ENCODE data around the gene PARD3. TPM values are rescaled to one million over a fixed set of nuclear protein-coding genes. Genes with fewer than 3 reads are reported as not detected.

Gene PARD3
- total RNA-seq, 2 donors from 2014 or later: 59.6 to 74.6 TPM

DNA sequence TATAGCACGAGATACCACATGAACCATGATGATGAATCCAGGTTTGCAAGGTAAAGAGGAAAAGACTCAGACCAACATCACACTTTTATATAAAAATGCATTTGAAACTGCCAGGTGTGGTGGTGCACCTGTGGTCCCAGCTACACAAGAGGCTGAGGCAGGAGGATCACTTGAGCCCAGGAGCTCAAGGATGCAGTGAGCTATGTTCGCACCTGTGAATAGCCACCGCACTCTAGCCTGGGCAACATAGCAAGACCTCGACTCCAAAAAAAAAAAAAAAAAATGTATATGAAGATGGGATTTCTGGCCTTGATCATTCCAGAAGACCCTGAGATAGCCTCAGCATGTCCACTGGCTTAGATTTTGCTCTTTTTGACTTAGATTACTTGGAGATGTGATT, 161.6 kb downstream of the PARD3 start:
- peak; percentile 22 for DNase-seq
- H3K27me3 ChIP-seq (ENCODE audit: control insufficient read depth, insufficient read depth, low read length, poor library complexity, severe bottlenecking): no peaks in the 10 kb centered on the region
- no peak overlapping the region for H3K27ac ChIP-seq (ENCODE audit: low read depth, low read length)
- peaks cover 1% of the 10 kb centered on the region for H3K9me3 Mint-ChIP-seq
- H3K9me3 ChIP-seq (ENCODE audit: control insufficient read depth, low read length): no peaks in the 10 kb centered on the region
- WGBS, 2 experiments (ENCODE audit: insufficient coverage in 1 of 2, insufficient read length in 1 of 2): 97 to 100% methylated on average over 3 to 4 of the region's 4 CpGs
- TF ChIP-seq CTCF (conservative IDR thresholded peaks at IDR 0.05): no peak
- peaks cover 14% of the 10 kb centered on the region for H3K4me1 ChIP-seq (ENCODE audit: control insufficient read depth, insufficient read depth, low read length)
- no peaks in the 10 kb centered on the region for H3K27me3 Mint-ChIP-seq (ENCODE audit: insufficient read depth)
- no peak overlapping the region for H3K4me3 Mint-ChIP-seq
- H3K4me3 ChIP-seq (ENCODE audit: low read length): no peak overlapping the region
- peaks cover 2% of the 10 kb centered on the region for H3K36me3 Mint-ChIP-seq (ENCODE audit: low read depth)
- H3K4me1 Mint-ChIP-seq: peaks cover 67% of the 10 kb centered on the region
- H3K9ac ChIP-seq (ENCODE audit: extremely low read depth, low read length, poor library complexity, severe bottlenecking): no peak overlapping the region
- no peaks in the 10 kb centered on the region for H3K36me3 ChIP-seq (ENCODE audit: control insufficient read depth, insufficient read depth, low read length)
- no peak overlapping the region for H3K27ac Mint-ChIP-seq

DNA sequence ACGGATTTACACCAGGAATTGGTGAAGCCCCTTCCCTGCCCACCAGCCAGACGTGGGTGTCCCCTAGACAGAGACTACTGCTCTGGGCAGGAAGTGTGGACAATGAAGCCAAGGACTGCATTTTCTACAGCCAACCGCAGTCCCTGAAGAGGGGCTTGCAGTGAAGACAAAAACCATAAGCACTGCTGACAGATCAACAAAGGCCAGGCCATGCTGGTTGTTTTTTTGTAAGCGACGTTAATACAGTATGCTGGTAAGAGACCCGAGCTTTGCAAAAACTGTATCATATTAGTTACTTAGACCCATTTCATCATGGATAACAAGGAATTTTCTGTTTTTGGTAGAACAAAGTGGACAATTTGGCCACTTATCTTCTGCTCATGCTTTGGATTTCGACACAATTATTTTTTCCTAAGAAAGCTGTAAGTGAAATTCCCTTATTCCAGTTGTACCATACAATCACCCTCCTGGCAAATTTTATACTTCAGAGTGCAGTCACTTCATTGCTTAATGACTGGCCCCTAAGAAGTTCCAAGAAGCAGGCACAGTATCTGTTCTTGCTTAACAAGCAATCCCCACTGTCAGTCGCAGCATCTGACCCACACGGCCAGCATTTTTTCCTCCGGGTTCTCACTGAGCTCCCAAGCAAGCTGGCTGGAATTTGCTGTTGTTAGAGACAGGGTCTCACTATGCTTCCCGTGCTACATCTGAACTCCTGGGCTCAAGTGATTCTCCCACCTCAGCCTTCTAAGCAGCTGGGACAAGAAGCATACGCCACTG, 163.5 kb downstream of the PARD3 start:
- peaks cover 65% of the 10 kb centered on the region for H3K4me1 Mint-ChIP-seq

DNA sequence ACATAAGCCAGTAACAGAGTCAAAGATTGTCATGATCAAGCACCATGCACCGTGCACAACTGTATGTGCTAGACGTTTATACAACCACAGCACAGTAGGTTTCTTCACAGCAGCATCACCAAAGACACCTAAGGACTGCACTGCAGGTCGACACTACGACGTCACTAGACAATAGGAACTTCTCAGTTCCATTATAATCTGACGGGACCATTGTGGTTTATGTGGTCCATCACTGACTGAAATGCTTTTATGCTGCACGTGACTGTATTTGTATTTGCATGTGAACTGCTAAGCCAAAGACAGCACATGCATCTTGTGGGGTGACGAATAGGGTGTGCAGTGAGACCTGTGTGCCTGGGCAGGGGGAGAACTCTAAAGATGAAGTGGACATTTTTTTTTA, 164.9 kb downstream of the PARD3 start:
- Mint-ChIP-seq H3K9me3 (no peaks in the 10 kb centered on the region), H3K4me1 (peaks cover 53% of the 10 kb centered on the region), H3K27ac (peak overlapping the region; percentile 53), H3K27me3 (ENCODE audit: insufficient read depth) (no peaks in the 10 kb centered on the region), H3K36me3 (ENCODE audit: low read depth) (peaks cover 2% of the 10 kb centered on the region), H3K4me3 (no peak overlapping the region)
- no peaks in the 10 kb centered on the region for H3K36me3 ChIP-seq (ENCODE audit: control insufficient read depth, insufficient read depth, low read length)
- H3K9ac ChIP-seq (ENCODE audit: extremely low read depth, low read length, poor library complexity, severe bottlenecking): no peak overlapping the region
- H3K4me3 ChIP-seq (ENCODE audit: low read length): no peak overlapping the region
- H3K9me3 ChIP-seq (ENCODE audit: control insufficient read depth, low read length): no peaks in the 10 kb centered on the region
- H3K4me1 ChIP-seq (ENCODE audit: control insufficient read depth, insufficient read depth, low read length): peaks cover 11% of the 10 kb centered on the region
- peak; percentile 24 for DNase-seq
- no peaks in the 10 kb centered on the region for H3K27me3 ChIP-seq (ENCODE audit: control insufficient read depth, insufficient read depth, low read length, poor library complexity, severe bottlenecking)
- H3K27ac ChIP-seq (ENCODE audit: low read depth, low read length): no peak overlapping the region
- TF ChIP-seq CTCF (conservative IDR thresholded peaks at IDR 0.05): no peak
- WGBS, 2 experiments (ENCODE audit: insufficient coverage in 1 of 2, insufficient read length in 1 of 2): 87 to 93% methylated on average over 8 of the region's 8 CpGs

More for the DNA sequence above, 163.5 kb downstream of the PARD3 start:
- no peak overlapping the region for H3K4me3 Mint-ChIP-seq
- Histone ChIP-seq H3K4me3 (ENCODE audit: low read length) (no peak overlapping the region), H3K36me3 (ENCODE audit: control insufficient read depth, insufficient read depth, low read length) (no peaks in the 10 kb centered on the region), H3K27ac (ENCODE audit: low read depth, low read length) (peak overlapping the region; percentile 3), H3K9ac (ENCODE audit: extremely low read depth, low read length, poor library complexity, severe bottlenecking) (no peak overlapping the region), H3K27me3 (ENCODE audit: control insufficient read depth, insufficient read depth, low read length, poor library complexity, severe bottlenecking) (no peaks in the 10 kb centered on the region), H3K4me1 (ENCODE audit: control insufficient read depth, insufficient read depth, low read length) (peaks cover 14% of the 10 kb centered on the region), H3K9me3 (ENCODE audit: control insufficient read depth, low read length) (no peaks in the 10 kb centered on the region)
- no peak for TF ChIP-seq CTCF (conservative IDR thresholded peaks at IDR 0.05)
- peak overlapping the region; percentile 56 for H3K27ac Mint-ChIP-seq
- H3K9me3 Mint-ChIP-seq: no peaks in the 10 kb centered on the region
- peak; percentile 60 for DNase-seq
- peaks cover 2% of the 10 kb centered on the region for H3K36me3 Mint-ChIP-seq (ENCODE audit: low read depth)
- 72 to 77% methylated on average over 11 to 12 of the region's 12 CpGs for WGBS, 2 experiments (ENCODE audit: insufficient coverage in 1 of 2, insufficient read length in 1 of 2)
- no peaks in the 10 kb centered on the region for H3K27me3 Mint-ChIP-seq (ENCODE audit: insufficient read depth)

All from endodermal cell (in vitro differentiated cells).